GM10266 (cell line): ENCODE results near the gene TDRD7.

ENCODE experiments used
- DNase-seq: peaks from one replicate; pipeline ENCODE4 v3.0.0; 2012; ENCODE audit errors: extremely low spot score
- TF ChIP-seq, protein P1 (sequence below): IDR thresholded peaks from 2 replicates; pipeline ENCODE4 v1.5.1; 2012; ENCODE audit warnings: mild to moderate bottlenecking, low read depth; ENCODE audit not compliant: control insufficient read depth, insufficient read depth; ENCODE audit errors: missing control alignments

Gene TDRD7

GRCh38 chr9:97500263-97500662, 88.4 kb downstream of the TDRD7 start:
- peak; percentile 44 for DNase-seq
- TF ChIP-seq, protein P1, sequence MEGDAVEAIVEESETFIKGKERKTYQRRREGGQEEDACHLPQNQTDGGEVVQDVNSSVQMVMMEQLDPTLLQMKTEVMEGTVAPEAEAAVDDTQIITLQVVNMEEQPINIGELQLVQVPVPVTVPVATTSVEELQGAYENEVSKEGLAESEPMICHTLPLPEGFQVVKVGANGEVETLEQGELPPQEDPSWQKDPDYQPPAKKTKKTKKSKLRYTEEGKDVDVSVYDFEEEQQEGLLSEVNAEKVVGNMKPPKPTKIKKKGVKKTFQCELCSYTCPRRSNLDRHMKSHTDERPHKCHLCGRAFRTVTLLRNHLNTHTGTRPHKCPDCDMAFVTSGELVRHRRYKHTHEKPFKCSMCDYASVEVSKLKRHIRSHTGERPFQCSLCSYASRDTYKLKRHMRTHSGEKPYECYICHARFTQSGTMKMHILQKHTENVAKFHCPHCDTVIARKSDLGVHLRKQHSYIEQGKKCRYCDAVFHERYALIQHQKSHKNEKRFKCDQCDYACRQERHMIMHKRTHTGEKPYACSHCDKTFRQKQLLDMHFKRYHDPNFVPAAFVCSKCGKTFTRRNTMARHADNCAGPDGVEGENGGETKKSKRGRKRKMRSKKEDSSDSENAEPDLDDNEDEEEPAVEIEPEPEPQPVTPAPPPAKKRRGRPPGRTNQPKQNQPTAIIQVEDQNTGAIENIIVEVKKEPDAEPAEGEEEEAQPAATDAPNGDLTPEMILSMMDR: no peak

DNA sequence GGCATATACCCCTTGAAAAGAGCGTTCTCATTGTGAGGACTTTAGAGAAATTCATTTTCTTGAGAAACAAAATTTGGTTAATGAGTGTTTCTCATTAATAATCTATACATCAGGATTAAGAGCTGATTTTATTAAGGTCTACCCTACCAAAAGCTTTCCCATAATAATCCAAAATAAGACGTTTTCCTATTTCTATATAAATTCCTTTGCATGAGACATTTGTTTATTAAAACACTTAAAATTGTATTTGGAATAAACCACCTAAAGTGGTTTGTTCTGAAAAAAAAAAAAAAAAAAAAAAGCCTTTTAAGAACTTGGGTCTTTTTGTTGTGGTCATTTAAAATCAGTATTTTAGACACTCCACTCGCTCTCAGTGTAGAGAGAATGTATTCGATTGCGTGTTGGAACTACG, 88.9 kb downstream of the TDRD7 start:
- TF ChIP-seq, protein P1: no peak
- DNase-seq: no peak

- TF ChIP-seq, protein P1: peak; percentile 45
- peak; percentile 99 for DNase-seq
These were observed 89.5 kb downstream of the TDRD7 start, which contains the start of gene TMOD1 for GRCh38 chr9:97501177-97501971. Gene TMOD1, plus strand, starts transcription at chr9:97501666. Its CDS starts 22,523 bp downstream, at chr9:97524189.

GRCh38 chr9:97501972-97502221, 90.0 kb downstream of the TDRD7 start:
- DNase-seq: no peak
- TF ChIP-seq, protein P1: no peak

- DNase-seq: peak; percentile 64
These were observed 90.5 kb downstream of the TDRD7 start for GRCh38 chr9:97502222-97502983.

DNA sequence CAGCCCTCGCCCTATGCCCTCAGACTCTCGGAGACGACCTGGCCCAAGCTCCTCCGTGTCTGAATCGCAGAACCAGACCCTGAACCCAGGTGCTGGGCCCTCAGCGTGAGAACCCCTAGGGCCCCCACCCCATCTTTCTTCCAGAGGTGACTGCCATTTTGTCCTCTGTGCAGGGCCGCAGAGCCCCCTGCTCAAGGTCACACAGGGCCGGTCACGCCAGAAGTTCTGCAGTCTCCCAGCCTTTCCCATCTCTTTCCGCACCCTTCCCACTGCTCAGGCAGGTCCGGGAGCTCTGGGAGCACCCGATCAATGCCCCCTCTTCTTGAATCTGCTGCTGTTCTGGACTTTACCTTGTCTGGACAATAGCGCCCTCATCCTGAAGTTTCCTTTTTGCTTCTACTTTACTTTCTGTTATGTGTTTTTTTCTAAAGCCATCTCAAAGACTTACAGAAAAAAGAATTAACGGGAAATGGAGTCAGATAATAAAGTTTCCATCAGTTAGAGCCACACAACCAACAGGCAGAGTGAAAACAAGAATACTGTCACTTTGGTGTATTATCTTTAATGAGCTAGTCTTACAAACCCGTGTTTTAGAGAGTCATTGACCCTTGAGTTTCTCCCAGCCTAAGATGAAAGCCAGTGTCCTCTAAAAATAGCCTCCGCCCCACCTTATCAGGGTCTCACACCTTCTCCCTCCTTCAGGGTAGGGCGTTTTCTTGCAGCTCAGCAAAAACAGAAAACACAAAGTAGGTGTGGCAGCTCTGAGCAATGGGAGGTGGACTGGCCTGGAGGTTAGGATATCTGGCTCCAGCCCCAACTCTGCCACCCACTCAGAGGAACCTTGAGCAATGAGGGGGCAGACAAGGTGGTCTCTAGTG, 91.3 kb downstream of the TDRD7 start:
- peak; percentile 50 for DNase-seq
- TF ChIP-seq, protein P1: peak; percentile 30

More at GRCh38 chr9:97502222-97502983, 90.5 kb downstream of the TDRD7 start:
- TF ChIP-seq, protein P1: peak; percentile 21
